GM18520 (cell line): ENCODE data around the gene COA7.

Source experiments
- ATAC-seq: cut with Tn5 transposase; IDR thresholded peaks from one replicate; pipeline ENCODE4 v1.9.1; 2021; ENCODE audit not compliant: unreplicated experiment

The COA7 gene

DNA sequence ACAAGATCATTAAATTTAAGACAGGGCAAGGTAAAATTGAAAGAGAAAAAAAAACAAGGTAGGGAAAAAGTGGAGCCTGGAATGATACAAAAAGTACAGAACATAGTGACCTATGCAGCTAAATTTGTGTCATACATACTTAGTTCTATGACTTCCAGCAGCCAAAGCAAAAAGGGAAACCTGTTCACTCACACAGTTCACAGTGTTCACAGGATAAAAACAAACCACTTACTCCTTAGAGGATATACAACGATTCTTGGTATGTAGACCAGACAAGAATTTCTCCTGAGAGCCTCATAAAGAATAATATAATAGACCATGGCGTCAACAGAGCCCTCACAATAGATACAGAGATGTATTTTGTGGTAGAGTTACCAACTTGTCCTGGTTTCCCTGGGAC lies 27.5 kb downstream of the COA7 start:
- ATAC-seq = no peak

GRCh38 chr1:52669696-52670095 lies 28.5 kb downstream of the COA7 start:
- ATAC-seq = no peak

DNA sequence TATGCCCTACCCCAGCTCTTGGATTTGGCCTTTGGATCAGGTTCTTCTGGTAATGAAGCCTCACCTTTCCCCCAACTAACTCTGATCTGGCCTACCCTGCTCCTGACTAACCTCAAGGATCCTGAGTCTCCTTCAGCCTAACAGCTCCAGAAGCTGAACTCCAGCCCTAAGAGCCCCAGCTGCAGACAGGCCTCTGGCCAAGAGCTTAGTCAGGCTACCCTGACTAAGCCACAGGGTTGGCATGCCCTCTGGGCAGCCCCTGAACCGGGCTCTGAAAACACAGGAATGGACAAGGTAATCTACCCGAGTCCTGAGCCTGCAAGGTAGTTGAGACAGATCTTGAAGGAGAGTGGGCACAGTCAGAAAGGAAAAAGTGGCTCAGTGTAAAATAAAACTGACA lies 29.4 kb downstream of the COA7 start:
- no peak for ATAC-seq

DNA sequence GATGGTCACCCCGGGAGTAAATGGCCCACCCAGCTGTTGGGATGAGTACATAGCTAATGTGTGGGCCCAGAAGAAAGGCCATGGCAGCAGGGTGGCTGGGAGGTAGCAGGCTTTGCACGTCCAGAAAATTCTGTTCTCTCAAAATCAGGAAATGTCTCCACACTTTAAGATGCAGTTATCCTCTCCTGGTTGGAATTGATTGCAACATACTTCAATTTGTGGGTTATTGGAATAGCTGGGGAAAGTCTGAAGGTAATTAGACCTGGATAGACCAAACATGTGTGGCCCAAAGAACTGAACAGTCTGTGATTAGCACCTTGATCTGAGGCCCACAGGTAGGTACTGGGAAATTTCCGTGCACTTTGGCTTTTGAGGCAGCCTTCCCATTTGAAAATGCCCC lies 30.2 kb downstream of the COA7 start:
- no peak for ATAC-seq

GRCh38 chr1:52667290-52667689 lies 30.9 kb downstream of the COA7 start:
- no peak for ATAC-seq

DNA sequence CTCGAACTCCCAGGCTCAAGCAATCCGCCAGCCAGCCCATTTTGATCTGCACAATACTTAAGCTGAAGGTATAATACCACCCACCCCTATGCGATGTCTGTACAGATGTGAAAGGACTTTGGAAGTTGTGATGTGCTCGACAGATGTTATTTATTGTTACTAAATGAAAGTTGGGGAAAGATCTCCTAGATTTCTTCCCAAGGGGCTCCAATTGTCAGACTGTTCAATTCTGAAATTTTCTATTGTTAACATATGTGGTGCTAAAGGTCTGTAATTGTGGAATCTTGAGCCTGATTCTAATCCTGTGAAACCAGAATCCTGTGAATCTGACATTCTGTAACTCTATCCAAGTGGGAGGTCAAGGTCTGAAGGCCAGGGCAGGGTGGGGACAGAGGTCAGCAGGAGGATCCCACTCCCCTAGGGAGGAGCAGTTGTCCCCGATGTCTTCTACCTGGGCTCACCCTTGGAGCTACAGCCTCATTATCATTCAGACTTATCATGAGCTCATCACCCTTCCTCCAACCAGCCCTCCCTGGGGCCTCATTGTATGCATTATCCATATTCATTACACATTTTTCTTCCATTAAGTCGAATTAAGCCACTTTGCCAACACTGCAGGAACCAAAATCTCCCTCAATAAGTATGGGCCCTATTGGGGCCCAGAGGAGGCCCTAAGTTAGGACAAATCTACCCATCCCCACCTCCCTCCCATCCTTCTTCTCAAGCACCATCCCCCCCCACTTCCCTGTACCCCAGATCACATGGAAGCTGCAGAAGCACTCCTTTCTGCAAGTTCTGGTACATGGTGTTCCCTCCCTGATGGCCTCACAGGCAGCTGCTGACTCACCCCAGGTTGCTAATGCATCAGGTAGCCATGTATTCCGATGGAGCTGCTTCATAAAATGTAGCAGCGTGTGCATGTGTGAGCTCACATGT lies 32.9 kb downstream of the COA7 start:
- no peak for ATAC-seq

DNA sequence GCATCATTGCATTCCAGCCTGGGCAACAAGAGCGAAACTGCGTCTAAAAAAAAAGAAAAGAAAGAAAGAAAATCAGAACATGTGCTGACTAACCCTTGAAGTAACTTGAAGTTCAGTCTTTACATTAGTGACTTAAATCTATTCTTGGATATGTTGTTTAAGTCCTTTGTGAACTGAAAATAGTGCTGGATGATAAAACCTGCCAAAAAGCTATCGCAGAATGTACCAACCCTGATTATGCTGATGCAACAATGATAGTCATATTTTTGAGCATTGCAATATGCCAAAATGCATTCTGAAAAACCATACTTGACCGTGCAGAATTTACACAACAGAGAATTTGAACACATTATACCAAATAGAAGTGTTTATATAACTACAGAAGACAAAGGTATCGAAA lies 34.4 kb downstream of the COA7 start:
- no peak for ATAC-seq

GRCh38 chr1:52662645-52663313 lies 35.4 kb downstream of the COA7 start:
- ATAC-seq = no peak

DNA sequence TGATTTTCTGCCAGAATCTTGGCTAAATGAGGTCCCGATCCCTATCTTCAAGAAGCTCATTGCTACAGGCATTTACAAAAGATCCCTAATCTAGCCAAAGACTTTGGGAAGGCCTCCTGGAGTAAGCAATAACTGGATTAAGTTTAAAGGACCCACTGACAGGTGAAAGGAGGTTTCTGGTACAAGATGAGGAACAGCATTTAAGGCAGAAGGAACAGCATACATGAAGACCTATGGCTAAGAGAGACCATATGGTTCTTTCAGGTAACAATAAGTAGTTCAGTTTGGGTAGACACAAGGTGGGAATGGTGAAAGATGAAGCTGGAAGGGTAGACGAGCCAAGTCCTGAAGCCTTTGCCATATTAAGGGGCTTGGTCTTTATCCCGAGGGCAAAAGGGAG lies 37.3 kb downstream of the COA7 start:
- no peak for ATAC-seq

- ATAC-seq = no peak
These were observed 38.1 kb downstream of the COA7 start for GRCh38 chr1:52659851-52660596.

DNA sequence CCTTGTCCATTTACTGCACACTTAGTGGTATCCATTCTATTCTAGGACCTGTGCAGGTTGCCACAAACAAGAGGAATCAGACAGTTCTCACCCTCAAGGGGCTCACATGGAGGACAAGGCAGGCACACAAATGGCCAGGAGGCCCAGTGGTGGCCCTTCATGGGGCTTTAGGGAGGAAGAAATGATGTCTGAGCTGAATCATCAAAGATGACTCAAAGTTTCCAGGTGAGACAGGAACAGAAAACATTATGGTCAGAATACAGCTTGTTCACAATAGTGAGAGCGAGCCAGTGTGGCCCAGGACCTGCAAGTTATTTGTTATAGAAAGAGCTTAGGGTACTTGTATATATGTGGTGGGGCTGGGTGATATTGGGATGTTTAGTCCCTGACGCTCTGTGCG lies 38.8 kb downstream of the COA7 start:
- peak; percentile 77 for ATAC-seq

- ATAC-seq = no peak
These were observed 39.4 kb downstream of the COA7 start for GRCh38 chr1:52658795-52659194.

DNA sequence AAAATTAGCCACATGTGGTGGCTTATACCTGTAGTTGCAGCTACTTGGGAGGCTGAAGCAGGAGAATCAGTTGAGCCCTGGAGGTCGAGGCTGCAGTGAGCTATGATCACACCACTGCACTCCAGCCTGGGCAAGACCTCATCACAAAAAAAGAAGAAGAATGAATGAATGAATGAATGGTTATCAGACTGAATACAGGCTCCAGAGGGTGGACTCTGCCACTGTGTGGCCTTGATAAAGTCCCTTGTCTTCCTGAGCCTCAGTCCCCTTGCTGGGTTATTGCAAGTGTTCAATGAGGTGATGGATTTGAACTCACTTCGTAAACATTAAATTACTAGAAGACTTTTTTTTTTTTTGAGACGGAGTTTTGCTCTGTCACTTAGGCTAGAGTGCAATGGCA lies 40.4 kb downstream of the COA7 start:
- no peak for ATAC-seq

- ATAC-seq = no peak
These were observed 44.1 kb downstream of the COA7 start for GRCh38 chr1:52654063-52654462.

DNA sequence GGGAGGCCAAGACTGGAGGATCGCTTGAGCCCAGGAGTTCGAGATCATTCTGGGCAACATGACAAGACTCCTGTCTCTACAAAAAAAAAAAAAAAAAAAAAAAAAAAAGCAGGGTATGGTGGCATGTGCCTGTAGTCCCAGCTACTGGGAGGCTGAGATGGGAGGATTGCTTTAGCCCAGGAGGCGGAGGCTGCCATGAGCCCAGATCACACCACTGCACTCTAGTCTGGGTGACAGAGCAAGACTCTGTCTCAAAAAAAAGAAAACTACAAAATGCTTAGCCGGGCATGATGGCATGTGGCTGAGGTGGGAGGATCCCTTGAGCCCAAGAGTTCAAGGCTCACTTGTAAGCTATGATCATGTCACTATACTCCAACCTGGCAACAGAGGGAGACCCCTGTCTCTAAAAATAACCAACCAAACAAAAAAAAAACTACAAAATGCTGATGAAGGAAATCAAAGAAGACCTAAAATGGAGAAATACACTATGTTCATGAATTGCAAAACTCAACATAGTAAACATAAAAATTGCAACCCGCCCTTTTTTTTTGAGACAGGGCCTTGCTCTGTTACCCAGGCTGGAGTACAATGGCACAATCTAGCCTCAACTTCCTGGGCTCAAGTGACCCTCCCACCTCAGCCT lies 44.8 kb downstream of the COA7 start:
- ATAC-seq = no peak

GRCh38 chr1:52651904-52652303 lies 46.2 kb downstream of the COA7 start:
- ATAC-seq = no peak

- no peak for ATAC-seq
These were observed 52.9 kb downstream of the COA7 start for GRCh38 chr1:52645261-52645660.

DNA sequence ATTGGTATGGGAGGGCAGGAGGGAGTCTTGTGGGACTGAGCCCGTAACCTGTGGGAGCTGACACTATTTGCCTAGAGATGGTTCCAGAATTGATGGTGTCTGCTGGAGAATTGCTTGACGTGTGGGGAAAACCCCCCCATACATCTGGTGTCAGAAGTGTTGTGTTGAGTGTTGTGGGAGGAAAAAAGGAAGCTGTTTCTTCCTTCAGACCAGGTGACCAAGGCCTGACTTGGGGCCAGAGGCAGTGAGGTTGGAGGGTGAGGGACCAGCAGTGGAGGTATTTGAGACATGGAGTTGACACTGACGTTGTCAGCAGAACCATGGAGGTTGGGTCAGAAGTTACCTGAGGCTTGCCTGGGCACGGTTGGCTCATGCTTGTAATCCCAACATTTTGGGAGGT lies 56.8 kb downstream of the COA7 start:
- ATAC-seq = no peak

DNA sequence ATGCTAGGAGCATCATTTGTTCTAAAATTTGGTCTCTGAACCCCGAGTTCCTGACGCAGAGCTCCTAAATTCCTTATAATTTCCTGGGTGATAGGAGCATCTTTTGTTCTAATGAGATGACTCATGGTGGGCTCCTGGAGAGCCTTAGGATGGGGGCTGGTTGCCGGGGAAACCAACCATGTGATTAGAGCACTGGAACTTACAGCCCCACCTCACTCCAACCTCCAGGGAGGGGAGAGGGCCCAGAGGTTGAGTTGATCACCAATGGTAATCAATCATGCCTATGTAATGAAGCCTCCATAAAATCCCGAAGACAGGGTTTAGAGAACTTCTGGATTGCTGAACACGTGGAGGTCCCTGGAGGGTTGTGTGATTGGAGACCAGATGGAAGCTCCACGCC lies 57.5 kb downstream of the COA7 start:
- ATAC-seq = no peak

DNA sequence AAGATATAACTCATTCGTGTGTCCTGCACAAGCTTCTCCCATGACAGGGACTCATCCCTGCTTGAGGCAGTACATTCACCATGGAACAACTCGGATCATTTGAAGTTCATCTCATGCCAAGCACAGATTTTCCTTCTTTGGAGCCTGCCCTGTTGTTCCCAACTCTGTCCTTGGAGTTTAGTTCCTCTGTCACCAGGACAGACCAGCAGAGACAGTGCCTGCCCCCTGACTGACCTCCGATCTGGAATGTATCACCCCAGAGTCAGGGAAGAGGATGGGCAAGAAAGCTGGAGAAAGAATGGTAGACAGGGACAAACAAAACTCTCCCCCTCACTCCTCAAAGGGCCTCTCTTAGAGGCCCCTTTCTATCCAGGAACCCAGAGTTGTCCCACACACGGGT lies 60.2 kb downstream of the COA7 start:
- ATAC-seq = no peak
